Measurements from ENCODE around the gene GNB2. TPM values are rescaled to one million over a fixed set of nuclear protein-coding genes. Genes with fewer than 3 reads are reported as not detected.

The GNB2 gene
- total and polyA plus RNA-seq, 10 donors = 104 to 342 (median 242) TPM

- H3K9me3 ChIP-seq = no peaks in the 10 kb centered on the region
- no peak overlapping the region for H3K27ac ChIP-seq
- H3K36me3 ChIP-seq = peaks cover 0 to 84% (median 73%) of the 10 kb centered on the region in 6 donors
- no peak for DNase-seq
- peaks cover 22 to 41% (median 31%) of the 10 kb centered on the region in 6 donors for H3K4me1 ChIP-seq
- WGBS, 5 donors = 92 to 96% (median 93%) methylated on average over 15 to 17 of the region's 17 CpGs
- intact Hi-C loops (cut with DNase I; ENCODE audit: low total_unique reads) = no loop called here
- H3K27me3 ChIP-seq (replicated peaks in 1 of 7) = no peaks in the 10 kb centered on the region
- H3K4me3 ChIP-seq = no peak overlapping the region
- TF ChIP-seq POLR2AphosphoS5 (IDR thresholded peaks at IDR 0.05) (peak in 1 of 3 donors; percentile 3), CTCF (IDR thresholded peaks at IDR 0.05 in 8 of 11, conservative IDR thresholded peaks at IDR 0.05 in 3 of 11) (no peak), POLR2A (IDR thresholded peaks at IDR 0.05) (no peak)
Measured at GRCh38 chr7:100686822-100687211, 13.3 kb downstream of the GNB2 start.

DNA sequence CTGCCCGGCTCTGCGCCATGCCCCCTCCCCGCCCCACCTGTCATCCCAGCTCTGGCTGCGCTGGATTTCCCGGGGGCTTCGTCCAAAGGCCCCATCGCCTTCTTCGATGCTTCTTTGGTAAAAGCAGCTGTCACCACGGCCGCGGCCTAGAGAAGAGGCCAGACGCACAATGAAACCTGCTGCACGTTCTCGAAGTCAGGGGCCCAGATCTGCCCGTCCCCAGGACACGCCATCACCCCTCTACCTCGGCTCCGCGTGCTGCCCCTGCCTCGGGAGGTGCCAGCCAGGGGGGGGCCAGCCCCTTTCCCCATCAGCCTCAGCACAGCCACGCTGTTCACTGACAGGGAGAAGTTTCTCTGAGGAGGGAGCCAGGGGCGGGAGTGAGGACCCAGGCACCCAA lies 13.7 kb downstream of the GNB2 start:
- intact Hi-C loops (cut with DNase I; ENCODE audit: low total_unique reads) = no loop called here

GRCh38 chr7:100687751-100688300 lies 14.3 kb downstream of the GNB2 start:
- intact Hi-C loops (cut with DNase I; ENCODE audit: low total_unique reads) = no loop called here
- Histone ChIP-seq H3K4me1 (peaks cover 32 to 51% (median 42%) of the 10 kb centered on the region in 6 donors), H3K36me3 (peaks cover 0 to 74% (median 63%) of the 10 kb centered on the region in 6 donors), H3K27ac (peak overlapping the region in 2 of 8 donors; percentile 11 to 13), H3K27me3 (replicated peaks in 1 of 7) (no peaks in the 10 kb centered on the region), H3K4me3 (no peak overlapping the region), H3K9me3 (no peaks in the 10 kb centered on the region)
- TF ChIP-seq POLR2AphosphoS5 (IDR thresholded peaks at IDR 0.05) (peak in 1 of 3 donors; percentile 17), CTCF (IDR thresholded peaks at IDR 0.05 in 8 of 11, conservative IDR thresholded peaks at IDR 0.05 in 3 of 11) (no peak), POLR2A (IDR thresholded peaks at IDR 0.05) (no peak)
- DNase-seq = no peak
- WGBS, 5 donors = 80 to 90% (median 85%) methylated on average over 23 to 25 of the region's 25 CpGs

More for the DNA sequence above, 13.7 kb downstream of the GNB2 start:
- Histone ChIP-seq H3K4me1 (peaks cover 26 to 45% (median 36%) of the 10 kb centered on the region in 6 donors), H3K27ac (no peak overlapping the region), H3K9me3 (no peaks in the 10 kb centered on the region), H3K36me3 (peaks cover 0 to 80% (median 68%) of the 10 kb centered on the region in 6 donors), H3K4me3 (no peak overlapping the region), H3K27me3 (replicated peaks in 1 of 7) (no peaks in the 10 kb centered on the region)
- 90 to 96% (median 92%) methylated on average over 17 to 22 of the region's 22 CpGs for WGBS, 5 donors
- no peak for TF ChIP-seq CTCF (IDR thresholded peaks at IDR 0.05 in 8 of 11, conservative IDR thresholded peaks at IDR 0.05 in 3 of 11)
- TF ChIP-seq POLR2AphosphoS5 (IDR thresholded peaks at IDR 0.05) = no peak
- TF ChIP-seq POLR2A (IDR thresholded peaks at IDR 0.05) = no peak
- DNase-seq = no peak

GRCh38 chr7:100688326-100688860 lies 14.9 kb downstream of the GNB2 start:
- peaks cover 0 to 68% (median 57%) of the 10 kb centered on the region in 6 donors for H3K36me3 ChIP-seq
- no peak for DNase-seq
- peaks cover 36 to 57% (median 47%) of the 10 kb centered on the region in 6 donors for H3K4me1 ChIP-seq
- TF ChIP-seq POLR2A (IDR thresholded peaks at IDR 0.05) (no peak), POLR2AphosphoS5 (IDR thresholded peaks at IDR 0.05) (peak in 1 of 3 donors; percentile 15)
- 86 to 93% (median 88%) methylated on average over 16 of the region's 16 CpGs for WGBS, 5 donors
- no peaks in the 10 kb centered on the region for H3K9me3 ChIP-seq
- no peak overlapping the region for H3K4me3 ChIP-seq
- intact Hi-C loops (cut with DNase I; ENCODE audit: low total_unique reads) = no loop called here
- H3K27me3 ChIP-seq (replicated peaks in 1 of 7) = no peaks in the 10 kb centered on the region
- peak overlapping the region in 2 of 8 donors; percentile 11 to 13 for H3K27ac ChIP-seq

Data from spleen (tissue), 11 donors.